Rectal smooth muscle tissue (tissue), 1 donor: ENCODE measurements around the gene KLHL15.
"Not testable (repeated sequence)": the region's sequence is repeated elsewhere in the genome, so short reads cannot be mapped to it uniquely, and the experiment has no call there.

ENCODE experiments used
- H3K27ac ChIP-seq: one replicate; pipeline ENCODE4 v1.7.0; 2013; ENCODE audit warnings: low read depth, low read length, inconsistent platforms
- H3K27me3 ChIP-seq: one replicate; pipeline ENCODE4 v1.7.0; 2013; ENCODE audit warnings: low read length; ENCODE audit not compliant: control insufficient read depth, insufficient read depth
- H3K36me3 ChIP-seq: one replicate; pipeline ENCODE4 v1.7.0; 2013; ENCODE audit warnings: low read length; ENCODE audit not compliant: control insufficient read depth, insufficient read depth
- H3K4me1 ChIP-seq: one replicate; pipeline ENCODE4 v1.7.0; 2013; ENCODE audit warnings: low read length; ENCODE audit not compliant: control insufficient read depth, insufficient read depth
- H3K4me3 ChIP-seq: one replicate; pipeline ENCODE4 v1.7.0; 2013; ENCODE audit warnings: low read length
- H3K9ac ChIP-seq: one replicate; pipeline ENCODE4 v1.7.0; 2013; ENCODE audit warnings: low read length

The KLHL15 gene

GRCh38 chrX:24027086-24027485, at the start of gene KLHL15:
KLHL15 (minus strand) TSS chrX:24027186; CDS start chrX:24006693, 20,493 bp downstream.
- peak within 1 kb of the TSS; percentile 93 for H3K9ac ChIP-seq
- no peaks in the 10 kb centered on the region for H3K27me3 ChIP-seq
- H3K4me1 ChIP-seq: no peaks in the 10 kb centered on the region
- peak within 1 kb of the TSS; percentile 80 for H3K4me3 ChIP-seq
- no peaks in the 10 kb centered on the region for H3K36me3 ChIP-seq
- H3K27ac ChIP-seq: peak within 1 kb of the TSS; percentile 94

- no peak overlapping the region for H3K4me3 ChIP-seq
- H3K4me1 ChIP-seq: no peaks in the 10 kb centered on the region
- H3K27me3 ChIP-seq: no peaks in the 10 kb centered on the region
- H3K9ac ChIP-seq: no peak overlapping the region
- H3K27ac ChIP-seq: no peak overlapping the region
- peaks cover 6% of the 10 kb centered on the region for H3K36me3 ChIP-seq
These were observed 42.9 kb upstream of the KLHL15 start for GRCh38 chrX:24069877-24070276.

- no peak overlapping the region for H3K27ac ChIP-seq
- peaks cover 17% of the 10 kb centered on the region for H3K36me3 ChIP-seq
- H3K9ac ChIP-seq: no peak overlapping the region
- H3K27me3 ChIP-seq: no peaks in the 10 kb centered on the region
- no peaks in the 10 kb centered on the region for H3K4me1 ChIP-seq
- H3K4me3 ChIP-seq: no peak overlapping the region
These were observed 36.5 kb upstream of the KLHL15 start for GRCh38 chrX:24063488-24063887.

GRCh38 chrX:24055043-24055356, 28.0 kb upstream of the KLHL15 start:
- H3K4me1 ChIP-seq: peaks cover 3% of the 10 kb centered on the region
- no peaks in the 10 kb centered on the region for H3K27me3 ChIP-seq
- no peak overlapping the region for H3K4me3 ChIP-seq
- H3K27ac ChIP-seq: peak overlapping the region; percentile 97
- H3K36me3 ChIP-seq: peaks cover 1% of the 10 kb centered on the region
- H3K9ac ChIP-seq: peak overlapping the region; percentile 96

GRCh38 chrX:24054182-24055042, 27.4 kb upstream of the KLHL15 start, which contains the start of gene EIF2S3:
EIF2S3 (plus strand) TSS chrX:24054956; CDS start chrX:24054969, 13 bp downstream.
- H3K36me3 ChIP-seq: no peaks in the 10 kb centered on the region
- no peak within 1 kb of the TSS for H3K4me3 ChIP-seq
- H3K9ac ChIP-seq: peak within 1 kb of the TSS; percentile 96
- peak within 1 kb of the TSS; percentile 97 for H3K27ac ChIP-seq
- H3K27me3 ChIP-seq: no peaks in the 10 kb centered on the region
- peaks cover 3% of the 10 kb centered on the region for H3K4me1 ChIP-seq

GRCh38 chrX:24050522-24051318, 23.7 kb upstream of the KLHL15 start:
- H3K27me3 ChIP-seq, H3K36me3 ChIP-seq, H3K9ac ChIP-seq, H3K4me1 ChIP-seq, H3K4me3 ChIP-seq, H3K27ac ChIP-seq: not testable (repeated sequence)

- H3K36me3 ChIP-seq, H3K4me3 ChIP-seq, H3K9ac ChIP-seq, H3K27ac ChIP-seq, H3K27me3 ChIP-seq, H3K4me1 ChIP-seq: not testable (repeated sequence)
These were observed 22.7 kb upstream of the KLHL15 start for GRCh38 chrX:24049643-24050042.

- H3K27ac ChIP-seq, H3K36me3 ChIP-seq, H3K4me3 ChIP-seq, H3K4me1 ChIP-seq, H3K27me3 ChIP-seq, H3K9ac ChIP-seq: not testable (repeated sequence)
These were observed 19.1 kb upstream of the KLHL15 start for GRCh38 chrX:24046060-24046459.

GRCh38 chrX:24037729-24038128, 10.7 kb upstream of the KLHL15 start:
- H3K9ac ChIP-seq: no peak overlapping the region
- no peaks in the 10 kb centered on the region for H3K4me1 ChIP-seq
- no peaks in the 10 kb centered on the region for H3K36me3 ChIP-seq
- no peak overlapping the region for H3K4me3 ChIP-seq
- H3K27ac ChIP-seq: no peak overlapping the region
- H3K27me3 ChIP-seq: no peaks in the 10 kb centered on the region

GRCh38 chrX:24034485-24034884, 7.5 kb upstream of the KLHL15 start:
- Histone ChIP-seq H3K27ac (no peak overlapping the region), H3K9ac (no peak overlapping the region), H3K4me1 (no peaks in the 10 kb centered on the region), H3K27me3 (no peaks in the 10 kb centered on the region), H3K36me3 (no peaks in the 10 kb centered on the region), H3K4me3 (no peak overlapping the region)

- Histone ChIP-seq H3K9ac (no peak overlapping the region), H3K27ac (no peak overlapping the region), H3K27me3 (no peaks in the 10 kb centered on the region), H3K4me3 (no peak overlapping the region), H3K4me1 (no peaks in the 10 kb centered on the region), H3K36me3 (no peaks in the 10 kb centered on the region)
These were observed 3.6 kb upstream of the KLHL15 start for GRCh38 chrX:24030597-24030996.

- no peak overlapping the region for H3K4me3 ChIP-seq
- no peaks in the 10 kb centered on the region for H3K27me3 ChIP-seq
- H3K4me1 ChIP-seq: no peaks in the 10 kb centered on the region
These were observed 999 bp upstream of the KLHL15 start for GRCh38 chrX:24027985-24028384.

More at GRCh38 chrX:24027985-24028384, 999 bp upstream of the KLHL15 start:
- H3K36me3 ChIP-seq: no peaks in the 10 kb centered on the region
- no peak overlapping the region for H3K9ac ChIP-seq
- no peak overlapping the region for H3K27ac ChIP-seq
